HG03095 (cell line): Measurements from ENCODE around the gene AAK1.

Source experiments
- ATAC-seq: cut with Tn5 transposase; IDR thresholded peaks from one replicate; pipeline ENCODE4 v1.9.1; 2021; ENCODE audit warnings: moderate library complexity; ENCODE audit not compliant: unreplicated experiment

The AAK1 gene

DNA sequence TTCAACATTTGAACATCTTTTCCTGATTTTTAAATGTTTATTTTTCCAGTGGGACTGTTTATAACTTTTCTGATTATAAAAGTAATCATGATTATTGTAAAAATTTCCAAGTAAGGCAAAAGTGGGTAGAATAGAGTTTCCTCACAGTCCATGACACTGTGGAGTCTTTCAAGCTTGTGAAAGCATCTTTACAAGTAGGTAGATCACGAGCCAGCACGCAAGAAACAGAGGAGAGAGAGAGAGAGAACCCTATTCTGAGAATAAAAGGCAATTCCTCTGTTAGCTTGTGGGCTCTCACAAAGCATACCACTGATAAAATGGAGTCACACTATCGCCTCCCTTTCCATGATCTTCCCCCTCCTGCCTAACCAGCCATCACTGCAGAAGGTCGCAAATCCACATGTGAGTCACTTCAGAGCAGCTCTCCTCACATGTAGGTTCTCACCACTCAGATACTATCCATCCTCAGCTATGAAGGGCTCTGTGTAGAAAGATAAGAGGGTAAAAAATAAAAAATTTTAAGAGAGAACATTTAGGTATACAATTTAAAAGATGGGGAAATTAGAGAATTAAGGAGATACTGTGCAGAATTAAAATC lies 40.3 kb downstream of the AAK1 start:
- ATAC-seq, result no peak

DNA sequence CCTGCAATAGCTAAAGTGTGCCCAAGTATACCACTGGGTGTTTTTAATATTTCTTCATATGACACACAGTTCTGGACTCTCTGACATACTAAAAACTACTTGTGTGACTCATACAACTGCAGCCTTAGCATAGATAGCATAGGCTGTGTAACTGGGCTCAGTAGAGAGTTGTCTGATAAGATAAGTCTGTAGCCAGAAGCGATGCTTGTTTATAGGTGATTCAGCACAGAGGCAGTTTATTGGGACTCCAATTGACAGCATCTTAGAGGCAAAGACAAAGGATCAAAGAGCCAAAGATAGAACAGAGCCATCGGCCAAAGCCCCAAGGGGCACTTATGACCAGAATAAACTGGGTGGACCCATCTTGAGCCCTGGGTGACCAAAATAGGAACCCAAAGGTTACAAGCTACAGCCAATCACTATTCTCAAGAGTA lies 42.3 kb downstream of the AAK1 start:
- ATAC-seq, result no peak

DNA sequence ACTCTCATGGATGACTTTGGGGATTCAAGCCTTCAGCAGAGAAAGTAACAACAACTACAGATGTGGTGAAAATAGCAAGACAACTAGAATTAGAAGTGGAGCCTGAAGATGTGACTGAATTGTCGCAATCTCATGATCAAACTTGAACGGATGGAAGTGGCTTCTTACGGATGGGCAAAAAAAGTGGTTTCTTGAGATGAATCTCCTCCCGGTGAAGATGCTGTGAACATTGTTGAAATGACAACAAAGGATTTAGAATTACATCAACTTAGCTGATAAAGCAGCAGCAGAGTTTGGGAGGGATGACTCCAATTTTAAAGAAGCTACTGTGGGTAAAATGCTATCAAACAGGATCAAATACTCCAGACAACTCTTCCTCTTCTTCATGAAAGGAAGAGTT lies 43.1 kb downstream of the AAK1 start:
- no peak for ATAC-seq

DNA sequence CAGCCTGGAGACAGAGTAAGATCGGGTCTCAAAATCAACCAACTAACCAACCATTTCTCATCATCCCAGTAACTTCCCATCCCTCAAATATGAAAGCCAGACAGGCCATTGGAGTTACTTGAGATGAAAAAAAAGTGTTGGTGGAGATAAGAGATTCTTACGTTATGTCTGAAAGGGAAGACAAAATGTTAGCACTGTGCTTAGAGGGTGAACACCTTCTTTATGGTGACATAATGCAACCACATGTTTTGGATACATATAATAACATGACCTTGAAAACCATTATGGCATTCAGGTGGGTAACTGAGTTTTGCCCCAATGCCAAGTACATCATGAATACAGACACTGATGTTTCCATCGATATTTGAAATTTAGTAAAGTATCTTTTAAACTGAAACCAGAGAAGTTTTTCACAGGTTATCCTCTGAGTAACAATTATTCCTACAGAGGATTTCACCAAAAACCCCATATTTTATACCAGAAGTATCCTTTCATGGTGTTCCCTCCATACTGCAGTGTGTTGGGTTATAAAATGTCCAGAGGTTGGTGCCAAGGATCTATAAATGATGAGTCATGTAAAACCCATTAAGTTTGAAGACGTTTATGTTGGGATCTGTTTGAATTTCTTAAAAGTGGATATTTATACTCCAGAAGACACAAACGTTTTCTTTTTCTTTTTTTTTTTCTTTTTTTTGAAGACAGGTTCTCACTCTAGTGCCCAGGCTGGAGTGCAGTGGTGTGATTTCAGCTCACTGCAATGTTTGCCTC lies 45.5 kb downstream of the AAK1 start:
- no peak for ATAC-seq

DNA sequence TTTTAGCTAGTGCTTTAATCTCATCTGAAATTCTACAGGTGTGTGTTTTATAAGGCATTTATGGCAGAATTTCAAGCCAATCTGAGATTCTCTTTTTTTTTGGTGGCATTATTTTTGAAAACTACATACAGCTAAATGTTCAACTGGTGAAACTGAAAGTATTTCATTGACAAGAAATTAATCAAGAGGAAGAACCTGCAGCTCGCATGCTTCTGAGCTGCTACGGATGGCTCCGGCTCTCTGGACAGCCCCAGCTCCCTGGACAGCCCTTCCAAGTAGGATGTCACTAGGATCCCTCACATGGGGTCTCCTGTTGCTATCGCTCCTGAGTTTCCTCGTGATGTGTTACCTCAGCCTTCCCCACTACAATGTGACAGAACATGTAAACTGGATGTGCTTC lies 46.4 kb downstream of the AAK1 start:
- ATAC-seq, result no peak

DNA sequence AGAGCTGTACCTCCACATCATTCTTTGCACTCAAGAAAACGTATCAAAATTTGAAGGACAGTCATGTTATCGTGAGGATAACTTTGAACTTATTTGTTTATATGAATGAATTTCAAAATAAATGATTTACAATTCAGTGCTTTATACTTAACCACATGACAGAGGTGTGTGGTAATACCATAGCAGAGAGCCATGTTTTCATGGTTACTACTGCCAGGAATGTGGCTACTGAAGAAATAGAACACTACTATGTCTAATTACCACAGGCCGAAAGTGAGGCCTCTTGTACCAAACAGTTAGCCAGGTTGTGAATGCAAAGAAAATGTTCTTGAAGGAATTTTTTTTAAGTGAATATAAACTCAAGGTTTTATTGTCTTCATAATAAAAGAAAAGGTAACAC lies 49.2 kb downstream of the AAK1 start:
- no peak for ATAC-seq

DNA sequence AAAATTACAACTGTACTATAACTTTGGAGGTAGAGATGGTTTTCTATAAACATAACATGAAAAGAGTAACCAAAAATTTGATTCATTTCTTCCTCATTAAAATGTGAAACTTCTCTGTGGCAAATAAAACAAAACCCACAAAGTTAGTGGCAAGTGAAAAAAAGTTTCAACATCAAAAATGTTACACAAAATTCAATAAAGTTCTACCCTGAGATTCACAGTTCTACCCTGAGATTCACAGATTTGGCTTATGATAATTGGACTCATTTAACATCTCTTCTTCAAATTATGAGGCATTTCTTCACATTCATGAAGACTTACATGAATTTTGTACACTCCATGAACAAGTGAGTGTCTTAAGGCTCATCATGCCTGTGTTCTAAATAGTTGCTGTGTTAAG lies 51.0 kb downstream of the AAK1 start:
- ATAC-seq, result no peak

DNA sequence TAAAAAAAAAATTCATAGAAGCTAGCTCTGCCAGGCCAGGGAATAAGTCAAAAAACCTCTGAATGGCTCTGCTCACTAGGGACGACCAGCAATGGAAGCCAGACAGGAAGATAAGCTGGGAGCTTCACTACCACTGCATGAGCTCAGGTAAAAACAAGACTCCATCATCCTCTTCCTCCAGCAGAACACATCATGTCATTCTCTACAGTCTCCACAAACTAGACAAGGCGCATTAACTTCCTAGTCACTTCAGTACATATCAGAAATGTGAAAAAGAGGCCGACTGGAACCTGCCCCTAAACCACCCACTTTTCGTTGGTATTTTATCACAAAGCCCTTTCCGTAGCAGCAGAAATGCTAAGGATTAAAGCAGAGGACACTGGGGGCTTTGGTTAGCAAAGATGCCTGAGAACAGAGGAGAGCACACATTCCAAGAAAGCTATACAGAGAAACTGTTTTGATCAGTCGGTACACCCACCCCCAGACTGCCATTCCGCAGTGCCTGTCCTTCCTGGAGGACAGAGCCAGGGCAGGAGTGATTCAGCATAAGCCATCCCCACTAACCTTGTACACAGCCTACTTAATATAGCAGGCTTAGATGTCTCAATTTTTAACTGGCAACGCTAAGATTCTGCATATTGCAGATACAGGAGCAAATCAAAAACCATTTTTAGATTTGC lies 53.4 kb downstream of the AAK1 start:
- no peak for ATAC-seq

DNA sequence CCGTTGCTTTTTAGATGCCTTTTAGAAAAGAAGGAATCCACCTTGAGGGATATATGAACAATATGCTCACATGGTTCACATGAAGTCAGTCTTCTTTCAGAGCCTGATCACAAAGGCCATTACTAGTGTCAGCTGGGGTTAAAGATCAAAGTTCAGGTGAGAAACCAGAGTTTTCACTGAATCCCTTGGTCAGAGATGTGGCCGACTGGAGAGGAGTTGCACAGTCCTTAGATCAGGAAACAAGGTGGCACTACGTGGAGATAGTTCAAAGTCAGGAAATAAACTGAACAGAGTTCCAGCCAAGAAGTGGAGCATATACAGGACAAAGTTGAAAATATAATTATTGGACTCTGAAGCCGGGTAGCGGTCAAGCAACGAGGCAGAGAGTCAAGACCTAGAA lies 54.6 kb downstream of the AAK1 start:
- no peak for ATAC-seq

DNA sequence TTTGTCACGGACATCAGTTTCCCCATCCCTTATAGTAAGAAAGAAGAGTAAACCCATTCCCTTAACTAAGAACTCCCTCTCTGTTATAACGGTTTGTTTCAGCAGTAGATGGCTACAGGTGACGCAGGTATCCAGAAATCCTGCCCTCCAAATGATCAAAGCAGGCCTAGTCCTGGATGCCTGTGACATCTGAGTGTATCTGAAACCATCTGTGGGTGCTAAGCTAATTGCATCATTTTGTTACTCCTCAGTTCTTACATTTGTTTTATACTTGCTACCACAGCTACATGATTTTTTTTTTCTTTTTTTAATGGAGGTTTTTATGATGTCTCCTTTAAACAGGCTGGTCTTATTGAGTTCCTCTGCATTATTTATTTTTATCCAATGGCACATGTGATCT lies 55.1 kb downstream of the AAK1 start:
- ATAC-seq, result no peak

DNA sequence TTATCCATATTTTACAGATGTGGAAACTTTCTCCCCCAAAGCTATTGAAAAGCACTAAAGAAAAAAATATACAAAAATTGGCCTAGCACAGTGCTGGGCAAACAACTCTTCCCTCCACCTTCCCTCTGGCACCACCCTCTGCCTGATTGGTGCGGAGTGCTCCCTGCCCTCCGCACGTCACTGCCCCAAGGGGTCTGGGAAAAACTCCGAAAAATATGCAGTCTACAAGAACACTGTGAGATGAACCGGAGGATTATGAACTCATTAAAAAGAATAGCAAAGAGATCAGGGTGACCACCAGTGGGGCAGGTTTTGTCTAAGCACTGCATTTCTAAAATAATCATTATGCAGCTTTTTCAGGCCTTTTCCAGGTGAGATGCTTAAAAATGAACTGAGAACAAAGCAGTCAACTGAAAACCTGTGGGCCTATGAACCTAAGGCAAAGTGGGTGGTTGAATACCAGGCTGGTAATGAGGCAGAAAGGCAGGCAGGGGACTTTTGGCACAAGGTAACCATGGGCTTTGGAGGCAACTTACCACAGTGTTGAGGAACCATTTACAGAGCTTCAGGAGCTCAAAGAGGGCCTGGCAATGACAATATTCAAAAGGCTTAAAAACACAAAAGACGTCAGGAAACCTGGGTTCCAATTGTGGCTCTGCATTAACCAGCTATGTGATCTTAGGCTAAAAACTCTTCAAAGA lies 57.5 kb downstream of the AAK1 start:
- ATAC-seq, result no peak

DNA sequence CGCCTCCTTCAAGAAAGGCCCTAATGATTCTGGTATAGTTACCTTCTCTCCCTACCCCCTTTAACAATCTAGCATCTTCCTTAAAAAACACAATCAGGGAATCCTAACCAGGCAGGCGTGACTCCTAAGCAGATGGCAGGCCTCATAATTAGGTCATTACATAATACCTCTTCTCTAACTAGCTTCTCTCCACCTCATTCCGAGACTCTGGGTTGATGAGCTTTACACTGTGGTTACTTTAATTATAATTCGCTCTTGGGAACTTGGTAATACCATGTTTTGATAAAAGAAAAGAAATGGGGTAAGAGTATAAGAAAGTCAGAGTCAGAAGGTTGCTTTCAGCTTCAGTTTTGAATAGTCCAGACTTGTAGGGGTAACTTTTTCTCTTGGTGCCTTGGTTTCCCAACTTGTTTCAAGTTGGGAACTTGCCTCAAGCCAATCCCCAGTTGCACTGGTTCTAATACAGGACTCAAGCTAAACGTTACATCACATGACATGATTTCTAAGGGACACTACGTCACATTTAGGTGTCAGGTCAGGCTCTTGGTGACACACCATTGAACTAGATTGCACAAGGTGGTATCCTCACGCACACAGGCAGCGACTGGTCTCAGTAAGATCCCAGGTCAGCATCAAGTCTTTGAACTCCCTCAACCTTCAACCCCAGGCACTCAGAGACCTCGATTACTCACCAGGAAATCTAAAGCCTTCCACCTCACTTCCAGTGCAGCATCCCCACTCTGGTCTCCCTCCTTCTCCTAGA lies 59.2 kb downstream of the AAK1 start:
- no peak for ATAC-seq

DNA sequence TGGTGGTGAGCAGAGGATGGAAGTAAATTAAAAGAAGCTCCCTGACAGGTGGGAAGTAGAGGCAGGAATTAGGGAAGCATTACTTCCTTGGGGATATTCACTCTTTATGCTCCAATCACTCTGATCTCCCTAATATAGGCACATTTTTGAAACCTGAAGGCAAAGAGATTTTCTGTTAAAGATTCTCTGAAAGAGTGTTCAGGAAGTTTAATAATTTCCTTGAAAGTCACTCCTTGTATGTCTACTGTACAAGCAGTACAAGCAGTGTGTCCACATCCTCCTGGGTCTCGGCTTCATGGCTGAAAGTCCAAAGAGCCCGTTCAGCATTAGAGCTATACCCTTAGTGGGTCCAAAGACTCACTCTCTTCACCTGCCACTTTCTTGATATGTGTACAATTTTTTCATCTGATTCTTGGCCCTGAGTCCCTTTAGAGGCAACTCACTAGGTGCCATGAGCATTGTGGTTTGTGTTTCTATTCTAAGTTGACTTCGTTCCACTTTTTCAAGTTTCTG lies 60.2 kb downstream of the AAK1 start:
- no peak for ATAC-seq

DNA sequence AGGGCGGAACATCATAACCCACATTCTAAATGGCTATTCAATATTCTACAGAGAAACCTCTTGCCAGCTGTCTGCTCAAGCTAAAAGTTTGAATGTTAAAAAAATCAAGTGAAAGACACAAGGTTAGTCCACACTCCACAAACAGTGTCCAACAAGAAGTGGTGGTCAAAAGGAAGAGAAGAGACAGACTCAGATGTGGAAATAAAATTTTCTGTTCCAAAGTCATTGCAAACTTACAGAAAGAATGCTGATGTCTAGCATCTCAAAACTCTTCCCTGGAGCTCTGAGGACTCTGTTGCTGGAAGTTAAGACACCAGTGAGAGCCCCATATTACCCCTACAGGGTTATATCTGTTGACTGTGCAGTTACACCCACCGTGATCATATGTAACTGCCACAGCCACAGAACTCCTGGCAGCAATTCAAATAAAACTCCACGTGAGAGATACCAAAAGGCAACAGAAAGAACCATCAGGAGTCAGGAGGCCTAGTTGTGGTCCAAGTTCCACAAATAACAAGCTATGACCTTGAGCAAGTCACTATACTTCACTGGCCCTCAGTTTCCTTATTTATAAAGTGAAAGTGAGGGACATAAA lies 60.9 kb downstream of the AAK1 start:
- ATAC-seq, result no peak

DNA sequence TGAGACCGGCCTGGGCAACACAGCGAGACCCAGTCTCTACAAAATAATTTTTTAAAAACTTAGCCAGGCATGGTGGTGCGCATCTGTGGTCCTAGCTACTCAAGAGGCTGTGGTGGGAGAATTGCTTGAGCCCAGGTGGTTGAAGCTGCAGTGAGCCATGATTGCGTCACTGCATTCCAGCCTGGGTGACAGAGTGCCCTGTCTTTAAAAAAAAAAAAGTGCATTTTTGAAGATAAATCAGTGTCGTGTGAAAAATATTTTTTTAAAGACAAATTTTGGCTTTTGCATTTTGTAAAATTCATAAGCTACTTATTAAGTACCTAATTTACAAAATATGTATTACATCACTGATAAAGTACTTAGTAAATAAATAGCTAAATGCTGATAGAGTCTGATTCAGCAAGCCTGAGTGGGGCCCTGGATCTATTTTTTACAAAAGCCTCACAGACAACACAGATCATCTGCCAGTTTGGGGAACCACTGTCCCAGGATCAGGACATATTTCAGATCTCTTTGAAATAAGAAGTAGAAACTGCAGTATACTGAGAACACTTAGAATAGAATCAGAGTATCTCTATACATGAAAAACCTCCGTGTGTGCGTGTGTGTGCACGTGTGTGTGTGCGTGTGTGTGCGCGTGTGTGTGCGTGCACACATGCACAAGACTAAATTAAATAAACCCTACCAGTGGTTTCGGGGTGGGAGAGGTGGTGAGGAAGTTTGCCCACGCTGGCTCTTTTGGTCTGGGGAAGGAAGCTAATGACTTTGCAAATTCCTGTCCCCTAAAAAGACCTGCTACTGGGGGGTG lies 61.6 kb downstream of the AAK1 start:
- ATAC-seq, result no peak

DNA sequence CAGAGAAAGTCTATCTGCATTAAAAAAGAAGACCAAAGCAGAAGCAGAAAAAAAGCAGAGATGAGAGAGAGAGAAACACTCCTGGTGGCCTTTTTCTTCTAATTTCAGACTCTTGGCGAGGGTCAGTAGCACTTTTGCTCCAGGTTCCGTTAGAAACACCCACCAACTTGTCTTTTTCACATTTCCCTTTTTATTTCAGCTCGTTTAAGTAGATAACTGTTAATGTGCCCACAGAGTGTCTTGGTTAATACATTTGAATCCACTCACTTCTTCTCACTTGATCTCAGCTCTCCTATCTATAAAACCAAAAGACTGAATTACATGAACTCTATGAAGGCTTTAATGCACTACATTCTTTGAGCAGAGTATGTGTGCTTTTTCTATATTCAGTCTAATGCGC lies 63.1 kb downstream of the AAK1 start:
- no peak for ATAC-seq

DNA sequence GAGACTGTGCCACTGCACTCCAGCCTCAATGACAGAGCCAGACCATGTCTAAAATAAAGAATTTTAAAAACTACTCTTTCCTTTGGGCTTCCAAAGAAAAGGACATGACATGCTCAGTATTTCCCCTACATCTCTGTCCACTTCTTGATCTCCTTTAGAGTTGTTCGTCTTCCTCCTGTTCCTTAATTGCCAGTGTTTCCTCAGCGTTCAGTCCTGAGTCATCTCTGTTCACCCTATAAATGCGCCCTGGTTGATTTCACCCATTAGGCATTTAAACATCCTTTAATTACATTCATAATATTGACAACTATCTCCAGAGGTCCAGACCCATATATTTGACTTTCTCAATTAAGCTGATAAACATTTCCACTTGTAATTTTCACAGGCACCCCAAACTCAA lies 64.0 kb downstream of the AAK1 start:
- ATAC-seq, result no peak

DNA sequence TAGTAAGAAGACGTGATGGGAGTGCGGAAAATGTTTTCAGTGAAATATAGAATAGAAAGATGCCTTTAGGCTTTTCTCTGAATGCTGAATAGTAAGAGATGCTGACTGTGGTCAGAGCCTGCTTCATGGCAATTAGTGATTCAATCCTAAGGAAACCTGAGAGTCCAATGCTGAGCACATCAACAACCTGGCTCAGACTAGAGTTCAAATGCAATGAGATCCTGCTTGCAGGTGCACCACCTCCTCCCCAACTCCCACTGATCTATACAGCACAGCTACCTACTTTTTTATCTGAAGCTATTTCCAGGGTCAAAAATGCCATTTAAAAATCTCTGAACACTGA lies 65.4 kb downstream of the AAK1 start:
- no peak for ATAC-seq

DNA sequence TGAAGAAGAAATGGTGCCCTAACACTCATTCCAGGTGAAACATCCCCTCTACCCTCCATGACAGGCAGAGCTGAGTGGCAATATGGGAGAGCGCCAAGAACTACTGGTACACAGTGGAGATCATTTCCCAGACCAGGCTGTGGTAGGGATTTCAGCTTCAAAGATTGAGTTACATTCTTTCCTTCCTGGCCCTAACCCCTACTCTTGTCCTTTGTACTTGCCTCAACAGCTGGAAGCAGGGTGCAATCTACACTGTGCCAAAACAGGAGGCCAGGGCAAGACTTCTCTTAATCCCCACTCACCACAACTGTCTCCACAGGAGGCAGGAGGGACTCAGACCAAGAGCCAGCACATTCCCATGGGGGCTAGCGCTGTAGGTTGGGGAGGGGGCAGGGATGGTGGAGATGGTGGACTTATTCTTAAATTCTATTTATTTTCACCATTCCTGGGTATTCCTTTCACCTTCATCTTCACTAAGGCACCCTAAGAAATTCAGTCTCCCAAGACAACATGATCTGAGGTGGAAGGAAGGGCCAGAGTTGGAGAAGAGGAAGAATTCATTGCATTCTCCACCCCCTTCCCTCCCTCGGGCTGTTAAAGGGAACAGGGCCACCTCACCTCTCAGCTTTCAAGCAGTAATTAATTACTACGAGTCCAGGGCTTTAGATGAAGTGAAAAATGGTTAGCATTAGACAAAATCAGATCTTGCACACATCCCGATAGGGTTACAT lies 65.9 kb downstream of the AAK1 start:
- ATAC-seq, result no peak
